Endothelial cell of umbilical vein (primary cell): ENCODE measurements around the gene MMP23B. TPM values are rescaled to one million over a fixed set of nuclear protein-coding genes. Genes with fewer than 3 reads are reported as not detected.
"Not testable (repeated sequence)": the region's sequence is repeated elsewhere in the genome, so short reads cannot be mapped to it uniquely, and the experiment has no call there.

Source experiments
- BruUV-seq: library from RNA; stranded (reverse); fragments of 400-500 nt; replicated peaks from 2 replicates; lab custom pipeline; 2021; lab: Mats Ljungman, UMichigan
- CTCF ChIA-PET: fragments of 300-600, 350-600 bp; sonication (Branson Sonifier 250); formaldehyde crosslinking; loops from one replicate; lab custom pipeline; 2021; ENCODE audit warnings: antibody characterized with exemption, inconsistent platforms; lab: Charles Lee
- POLR2A ChIA-PET: fragments of 300-600, 350-600 bp; sonication (Branson Sonifier 250); formaldehyde crosslinking; loops from one replicate; lab custom pipeline; 2021; ENCODE audit warnings: antibody characterized with exemption, inconsistent platforms; lab: Charles Lee
- DNase-seq: peaks from one replicate; pipeline ENCODE4 v3.0.0-alpha.2; 2011; ENCODE audit warnings: low read depth, low spot score
- FAIRE-seq: peaks from 2 replicates; lab custom pipeline; 2011; peaks lifted over from hg19 to GRCh38; lab: Jason Lieb, UNC
- H2AFZ ChIP-seq: 2 replicates; pipeline ENCODE4 v1.6.0; 2012; ENCODE audit warnings: low read depth, low read length, control low read depth, inconsistent platforms
- H3K27ac ChIP-seq: 2 replicates; pipeline ENCODE4 v1.5.1; 2011; ENCODE audit warnings: low read depth, mild to moderate bottlenecking, control low read depth, low read length, moderate library complexity; ENCODE audit not compliant: insufficient read depth
- H3K27me3 ChIP-seq, 2 experiments: 2 replicates each; pipeline versions ENCODE4 v1.6.0 to v1.6.1; 2011; ENCODE audit warnings: low read length in 2 of 2, mixed read lengths in 1 of 2; ENCODE audit not compliant: control insufficient read depth in 2 of 2, insufficient read depth in 2 of 2
- H3K36me3 ChIP-seq, 2 experiments: 2 replicates in 1 of 2; 3 replicates in 1 of 2; pipeline ENCODE4 v1.5.1; 2011; ENCODE audit warnings: low read length in 2 of 2, mild to moderate bottlenecking in 1 of 2, moderate library complexity in 1 of 2; ENCODE audit not compliant: control insufficient read depth in 2 of 2, insufficient read depth in 2 of 2; ENCODE audit errors: extremely low read depth in 1 of 2
- H3K4me1 ChIP-seq: 3 replicates; pipeline ENCODE4 v1.5.1; 2011; ENCODE audit warnings: mild to moderate bottlenecking, low read length; ENCODE audit not compliant: control insufficient read depth, insufficient read depth; ENCODE audit errors: extremely low read depth
- H3K4me2 ChIP-seq: 2 replicates; pipeline ENCODE4 v1.6.1; 2011; ENCODE audit warnings: low read length, control low read depth, mixed read lengths; ENCODE audit not compliant: insufficient read depth
- H3K4me3 ChIP-seq, 3 experiments: fragments of 200-600 bp in 1 of 3; sonication (generic), shearing (Covaris generic) in 1 of 3; replicated peaks in 1 of 3; 2 replicates each; pipeline ENCODE4 v1.5.1; 2011 to 2016; ENCODE audit warnings: control low read depth in 3 of 3, low read length in 3 of 3, mild to moderate bottlenecking in 2 of 3, inconsistent platforms in 1 of 3, low read depth in 1 of 3, moderate library complexity in 1 of 3; ENCODE audit not compliant: insufficient read depth in 1 of 3
- H3K79me2 ChIP-seq: 2 replicates; pipeline ENCODE4 v1.6.0; 2012; ENCODE audit warnings: low read length, inconsistent platforms; ENCODE audit not compliant: control insufficient read depth, insufficient read depth
- H3K9ac ChIP-seq: replicated peaks from 2 replicates; pipeline ENCODE3; 2011; ENCODE audit warnings: low read length, control low read depth; ENCODE audit not compliant: insufficient read depth; ENCODE audit errors: extremely low read depth
- H3K9me1 ChIP-seq: replicated peaks from 3 replicates; pipeline ENCODE4 v1.6.0; 2011; ENCODE audit warnings: mild to moderate bottlenecking, low read length; ENCODE audit not compliant: control insufficient read depth, insufficient read depth; ENCODE audit errors: extremely low read depth
- H3K9me3 ChIP-seq: replicated peaks from 2 replicates; pipeline ENCODE4 v1.5.1; 2012; ENCODE audit warnings: low read length, inconsistent platforms; ENCODE audit not compliant: control insufficient read depth, insufficient read depth
- H4K20me1 ChIP-seq: replicated peaks from 2 replicates; pipeline ENCODE3; 2011; ENCODE audit warnings: mild to moderate bottlenecking, low read length; ENCODE audit not compliant: control insufficient read depth, insufficient read depth; ENCODE audit errors: extremely low read depth
- dilution Hi-C: fragments of 300-500 bp; cut with MboI; formaldehyde crosslinking; loops from one replicate; pipeline ENCODE4 v1.15.0; 2019; ENCODE audit warnings: low sequenced_read_pairs; ENCODE audit not compliant: extremely low pct_ligation_motif_present
- intact Hi-C: fragments of 100-400 bp; cut with micrococcal nuclease; formaldehyde crosslinking; loops from one replicate; pipeline ENCODE4 v1.10.0; 2022
- polyA plus RNA-seq, 4 experiments: library from polyadenylated mRNA; depleted of rRNA in 3 of 4; stranded (reverse) in 3 of 4; unstranded in 1 of 4; fragments of >200 nt; gene quantifications; 2 replicates each; pipeline versions ENCODE4 v1.2.1 to v1.2.3, GENCODE V29; 2011 to 2012; ENCODE audit warnings: missing spikeins in 1 of 4
- total RNA-seq: library from RNA; stranded (reverse); gene quantifications from 2 replicates; pipeline ENCODE4 v1.2.3, GENCODE V29; 2021

Gene MMP23B
- total and polyA plus RNA-seq, 2 donors (not counting 3 experiments of a cell fraction or from before 2014, with no cell fraction given), result 0.62 to 5.3 TPM

DNA sequence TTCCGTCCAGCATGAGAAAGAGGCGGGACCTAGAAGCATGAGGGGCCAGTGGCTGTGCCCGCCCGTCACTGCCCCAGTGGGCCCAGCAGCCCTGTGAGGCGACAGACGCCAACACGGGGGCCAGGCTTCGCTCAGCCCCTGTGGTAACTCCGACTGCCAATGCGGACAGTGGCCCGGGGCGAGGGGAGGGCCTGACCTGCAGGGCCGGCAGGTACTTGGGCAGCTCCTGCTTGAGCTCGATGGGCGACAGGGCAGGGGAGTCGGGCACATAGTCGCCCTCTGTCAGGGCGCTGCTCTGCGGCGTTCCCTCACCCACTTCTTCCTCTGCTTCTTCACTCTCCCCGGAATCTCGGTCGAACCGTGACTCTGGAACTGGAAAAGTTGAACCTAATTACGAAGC lies 8.1 kb downstream of the MMP23B start:
- H3K27ac ChIP-seq, H3K27me3 ChIP-seq, BruUV-seq, H3K9ac ChIP-seq, DNase-seq, H3K4me3 ChIP-seq, POLR2A ChIA-PET, H3K4me2 ChIP-seq, H4K20me1 ChIP-seq, intact Hi-C loops, H3K79me2 ChIP-seq, H3K4me1 ChIP-seq, FAIRE-seq, H3K9me1 ChIP-seq, dilution Hi-C loops, H3K9me3 ChIP-seq, CTCF ChIA-PET, H2AFZ ChIP-seq, H3K36me3 ChIP-seq: not testable (repeated sequence)

GRCh38 chr1:1640711-1641461 lies 8.9 kb downstream of the MMP23B start:
- H3K36me3 ChIP-seq, H3K9me1 ChIP-seq, H2AFZ ChIP-seq, POLR2A ChIA-PET, H3K27me3 ChIP-seq, H3K9me3 ChIP-seq, H3K4me3 ChIP-seq, H4K20me1 ChIP-seq, dilution Hi-C loops, H3K4me2 ChIP-seq, BruUV-seq, H3K79me2 ChIP-seq, H3K4me1 ChIP-seq, CTCF ChIA-PET, intact Hi-C loops, DNase-seq, FAIRE-seq, H3K27ac ChIP-seq, H3K9ac ChIP-seq: not testable (repeated sequence)

DNA sequence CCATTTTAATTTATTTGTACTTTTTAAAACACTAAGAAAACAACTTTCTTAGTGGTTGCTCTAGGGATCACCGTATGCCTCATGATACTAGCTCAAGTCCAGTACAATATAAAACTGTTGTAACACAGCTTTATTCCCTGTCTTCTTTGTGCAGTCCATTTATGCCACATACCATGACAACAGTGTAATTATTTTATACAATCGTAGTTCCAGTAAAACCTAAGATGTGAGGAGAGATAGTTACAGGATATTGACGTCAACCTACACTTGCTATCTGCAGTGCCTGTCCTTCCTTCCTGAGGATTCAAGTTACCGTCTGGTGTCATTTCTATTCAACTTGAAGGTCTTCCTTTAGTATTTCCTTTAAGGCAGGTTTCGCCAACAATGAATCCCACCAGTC lies 14.4 kb downstream of the MMP23B start:
- H3K27me3 ChIP-seq, H3K79me2 ChIP-seq, dilution Hi-C loops, H3K4me3 ChIP-seq, H3K9me1 ChIP-seq, intact Hi-C loops, H3K9me3 ChIP-seq, POLR2A ChIA-PET, H4K20me1 ChIP-seq, H3K9ac ChIP-seq, CTCF ChIA-PET, H3K4me2 ChIP-seq, H3K4me1 ChIP-seq, H3K36me3 ChIP-seq, H2AFZ ChIP-seq, BruUV-seq: not testable (repeated sequence)
- peak overlapping the region; percentile 17 for H3K27ac ChIP-seq
- DNase-seq (peak; percentile 35), FAIRE-seq (peak; percentile 49)

DNA sequence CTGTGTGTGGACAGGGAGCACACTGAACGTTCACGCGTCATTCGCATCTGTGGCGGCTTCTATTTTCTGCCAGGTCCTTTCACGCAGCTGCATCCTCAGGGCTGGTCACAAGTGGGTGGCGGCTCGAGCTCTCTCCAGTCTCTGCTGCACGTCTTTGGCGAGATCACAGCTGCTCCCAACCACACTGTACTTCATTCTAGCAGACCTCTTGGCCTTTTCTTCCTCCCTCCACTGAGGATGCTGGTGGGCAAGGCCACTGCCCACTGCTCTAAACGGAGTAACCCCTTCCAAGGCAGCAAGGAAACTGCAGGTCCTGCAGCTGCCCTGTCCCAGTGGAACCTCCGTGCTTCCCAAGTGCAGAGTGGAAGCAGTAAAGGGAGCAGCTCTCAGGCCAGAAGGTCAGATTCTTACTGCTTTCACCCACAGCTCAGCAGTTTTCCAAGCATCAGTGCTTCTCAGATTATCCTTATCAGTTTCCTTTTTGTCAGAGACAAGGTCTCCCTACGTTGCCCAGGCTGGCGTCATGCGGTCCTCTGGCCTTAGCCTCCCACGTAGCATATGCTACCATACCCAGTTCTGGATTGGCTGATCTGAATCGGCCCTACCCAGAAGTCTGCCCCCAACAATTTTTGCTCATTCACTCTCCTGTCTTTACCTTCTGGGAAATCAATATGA lies 15.7 kb downstream of the MMP23B start:
- H3K27ac ChIP-seq, CTCF ChIA-PET, DNase-seq, FAIRE-seq, H3K9me1 ChIP-seq, POLR2A ChIA-PET, H3K9me3 ChIP-seq, H2AFZ ChIP-seq, H3K9ac ChIP-seq, H3K79me2 ChIP-seq, H3K4me3 ChIP-seq, H3K27me3 ChIP-seq, intact Hi-C loops, dilution Hi-C loops, H3K4me1 ChIP-seq, H3K4me2 ChIP-seq, BruUV-seq, H4K20me1 ChIP-seq: not testable (repeated sequence)
- H3K36me3 ChIP-seq, result peaks cover 0 to 17% of the 10 kb centered on the region in 2 experiments
